Osteoblast (primary cell): ENCODE measurements around the gene KIAA0825. TPM values are rescaled to one million over a fixed set of nuclear protein-coding genes. Genes with fewer than 3 reads are reported as not detected.

Experiments used
- DNase-seq: peaks from one replicate; pipeline ENCODE4 v3.0.0; 2011; ENCODE audit warnings: low spot score, mixed read lengths; ENCODE audit not compliant: insufficient read length; ENCODE audit errors: missing footprints
- H2AFZ ChIP-seq: 2 replicates; pipeline ENCODE4 v1.6.0; 2011; ENCODE audit warnings: mild to moderate bottlenecking, low read length
- H3K27ac ChIP-seq: 2 replicates; pipeline ENCODE4 v1.5.1; 2011; ENCODE audit warnings: mild to moderate bottlenecking, low read depth, low read length, moderate library complexity
- H3K27me3 ChIP-seq: 2 replicates; pipeline ENCODE4 v1.6.0; 2012; ENCODE audit warnings: mild to moderate bottlenecking, control low read depth, inconsistent platforms, low read length, moderate library complexity; ENCODE audit not compliant: insufficient read depth
- H3K36me3 ChIP-seq: 2 replicates; pipeline ENCODE4 v1.5.1; 2011; ENCODE audit warnings: mild to moderate bottlenecking, low read length, control low read depth, moderate library complexity; ENCODE audit not compliant: insufficient read depth
- H3K4me1 ChIP-seq: 2 replicates; pipeline ENCODE4 v1.5.1; 2011; ENCODE audit warnings: mild to moderate bottlenecking, low read length, control low read depth, moderate library complexity; ENCODE audit not compliant: insufficient read depth
- H3K4me2 ChIP-seq: 2 replicates; pipeline ENCODE4 v1.6.0; 2011; ENCODE audit warnings: mild to moderate bottlenecking, low read length; ENCODE audit not compliant: insufficient read depth
- H3K4me3 ChIP-seq: fragments of 200-600 bp; sonication (generic); 3 replicates; pipeline ENCODE4 v1.5.1; 2012; ENCODE audit warnings: mild to moderate bottlenecking, low read length, inconsistent platforms; ENCODE audit not compliant: insufficient read depth
- H3K79me2 ChIP-seq: 2 replicates; pipeline ENCODE4 v1.6.0; 2012; ENCODE audit warnings: mild to moderate bottlenecking, low read length, control low read depth, inconsistent platforms; ENCODE audit not compliant: insufficient read depth
- H3K9me3 ChIP-seq: 2 replicates; pipeline ENCODE4 v1.5.1; 2011; ENCODE audit warnings: low read depth, low read length, control low read depth
- H4K20me1 ChIP-seq: 2 replicates; pipeline ENCODE4 v1.6.0; 2012; ENCODE audit warnings: mild to moderate bottlenecking, low read length, control low read depth; ENCODE audit not compliant: insufficient read depth
- CTCF ChIP-seq: IDR thresholded peaks from 2 replicates; pipeline ENCODE4 v1.5.1; 2011; ENCODE audit warnings: mild to moderate bottlenecking, low read depth, low read length, moderate library complexity; ENCODE audit errors: extremely low read depth
- total RNA-seq: library from RNA; depleted of rRNA; stranded (reverse); fragments of >200 nt; gene quantifications from 2 replicates; pipeline ENCODE4 v1.2.3, GENCODE V29; 2012

The KIAA0825 gene
- total RNA-seq, 1 donor: 8.0 TPM

- no peak overlapping the region for H3K4me2 ChIP-seq
- H3K27ac ChIP-seq: no peak overlapping the region
- no peaks in the 10 kb centered on the region for H3K36me3 ChIP-seq
- TF ChIP-seq CTCF: no peak
- no peaks in the 10 kb centered on the region for H3K9me3 ChIP-seq
- H3K4me1 ChIP-seq: peaks cover 4% of the 10 kb centered on the region
- no peak overlapping the region for H2AFZ ChIP-seq
- no peaks in the 10 kb centered on the region for H3K27me3 ChIP-seq
- no peaks in the 10 kb centered on the region for H3K79me2 ChIP-seq
- no peak overlapping the region for H3K4me3 ChIP-seq
- no peaks in the 10 kb centered on the region for H4K20me1 ChIP-seq
- DNase-seq: no peak
These were observed 220.9 kb downstream of the KIAA0825 start for GRCh38 chr5:94397508-94397907.

- H3K36me3 ChIP-seq: no peaks in the 10 kb centered on the region
- no peak for TF ChIP-seq CTCF
- H3K4me3 ChIP-seq: no peak overlapping the region
- no peak for DNase-seq
- H3K27me3 ChIP-seq: no peaks in the 10 kb centered on the region
- H3K4me2 ChIP-seq: no peak overlapping the region
- H2AFZ ChIP-seq: no peak overlapping the region
- H3K79me2 ChIP-seq: no peaks in the 10 kb centered on the region
- H3K4me1 ChIP-seq: no peaks in the 10 kb centered on the region
- H3K9me3 ChIP-seq: no peaks in the 10 kb centered on the region
- H4K20me1 ChIP-seq: no peaks in the 10 kb centered on the region
- H3K27ac ChIP-seq: no peak overlapping the region
These were observed 221.7 kb downstream of the KIAA0825 start for GRCh38 chr5:94396687-94397086.

- H3K9me3 ChIP-seq: no peaks in the 10 kb centered on the region
- no peaks in the 10 kb centered on the region for H3K27me3 ChIP-seq
- H3K36me3 ChIP-seq: no peaks in the 10 kb centered on the region
- H3K27ac ChIP-seq: no peak overlapping the region
- no peaks in the 10 kb centered on the region for H3K79me2 ChIP-seq
- no peak for TF ChIP-seq CTCF
- H3K4me1 ChIP-seq: no peaks in the 10 kb centered on the region
- DNase-seq: no peak
- no peaks in the 10 kb centered on the region for H4K20me1 ChIP-seq
- H2AFZ ChIP-seq: no peak overlapping the region
- no peak overlapping the region for H3K4me2 ChIP-seq
- H3K4me3 ChIP-seq: no peak overlapping the region
These were observed 222.9 kb downstream of the KIAA0825 start for GRCh38 chr5:94395468-94395867.

- DNase-seq: no peak
- Histone ChIP-seq H3K4me1 (no peaks in the 10 kb centered on the region), H4K20me1 (no peaks in the 10 kb centered on the region), H3K79me2 (no peaks in the 10 kb centered on the region), H3K36me3 (no peaks in the 10 kb centered on the region), H3K27me3 (no peaks in the 10 kb centered on the region), H3K9me3 (no peaks in the 10 kb centered on the region), H3K27ac (no peak overlapping the region), H3K4me2 (no peak overlapping the region), H2AFZ (no peak overlapping the region), H3K4me3 (no peak overlapping the region)
- no peak for TF ChIP-seq CTCF
These were observed 226.4 kb downstream of the KIAA0825 start for GRCh38 chr5:94391996-94392395.
